Neural progenitor cell (in vitro differentiated cells): ENCODE measurements around the gene HK1.

Source experiments
- CTCF ChIP-seq: fragments of 200-600 bp; sonication (generic); IDR thresholded peaks from 2 replicates; pipeline ENCODE4 v1.5.1; 2017; ENCODE audit warnings: antibody characterized with exemption, mild to moderate bottlenecking
- EZH2 ChIP-seq: fragments of 200-600 bp; sonication (generic); IDR thresholded peaks from 2 replicates; pipeline ENCODE4 v1.6.1; 2017; ENCODE audit warnings: antibody characterized with exemption, mild to moderate bottlenecking, moderate library complexity
- EZH2phosphoT487 ChIP-seq: fragments of 200-600 bp; sonication (generic); IDR thresholded peaks from 2 replicates; pipeline ENCODE4 v1.6.1; 2017; ENCODE audit warnings: antibody characterized with exemption

- TF ChIP-seq EZH2phosphoT487 (no peak), CTCF (no peak), EZH2 (no peak)
Measured at GRCh38 chr10:69359594-69359993, 81.3 kb downstream of the HK1 start.
